IPS-NIHi7 (cell line): ENCODE measurements around the gene AHRR.
"Not testable (repeated sequence)": the region's sequence is repeated elsewhere in the genome, so short reads cannot be mapped to it uniquely, and the experiment has no call there.

ENCODE experiments used
- DNase-seq: peaks from one replicate; pipeline ENCODE4 v3.0.0; 2012; ENCODE audit warnings: mixed read lengths; ENCODE audit errors: extremely low spot score

Gene AHRR

GRCh38 chr5:367358-368130 is 46.0 kb downstream of the AHRR start:
- DNase-seq, result peak; percentile 6

- peak; percentile 4 for DNase-seq
Observed at GRCh38 chr5:368183-369084, 46.9 kb downstream of the AHRR start.

- DNase-seq, result peak; percentile 12
Observed at GRCh38 chr5:369151-369868, 47.8 kb downstream of the AHRR start.

DNA sequence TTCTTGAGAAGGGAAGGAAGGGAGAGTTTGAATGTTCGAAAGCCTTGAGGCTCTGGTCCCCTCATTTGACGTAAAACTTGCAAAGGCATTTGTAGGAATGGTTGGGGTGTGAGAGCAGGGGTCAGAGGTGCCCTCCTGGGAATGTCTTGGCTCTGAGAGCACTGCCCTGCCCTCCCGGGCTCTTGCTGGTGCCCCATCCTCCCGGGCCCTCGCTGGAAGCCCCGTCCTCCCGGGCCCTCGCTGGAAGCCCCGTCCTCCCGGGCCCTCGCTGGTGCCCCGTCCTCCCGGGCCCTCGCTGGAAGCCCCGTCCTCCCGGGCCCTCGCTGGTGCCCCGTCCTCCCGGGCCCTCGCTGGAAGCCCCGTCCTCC is 48.3 kb downstream of the AHRR start:
- not testable (repeated sequence) for DNase-seq

DNA sequence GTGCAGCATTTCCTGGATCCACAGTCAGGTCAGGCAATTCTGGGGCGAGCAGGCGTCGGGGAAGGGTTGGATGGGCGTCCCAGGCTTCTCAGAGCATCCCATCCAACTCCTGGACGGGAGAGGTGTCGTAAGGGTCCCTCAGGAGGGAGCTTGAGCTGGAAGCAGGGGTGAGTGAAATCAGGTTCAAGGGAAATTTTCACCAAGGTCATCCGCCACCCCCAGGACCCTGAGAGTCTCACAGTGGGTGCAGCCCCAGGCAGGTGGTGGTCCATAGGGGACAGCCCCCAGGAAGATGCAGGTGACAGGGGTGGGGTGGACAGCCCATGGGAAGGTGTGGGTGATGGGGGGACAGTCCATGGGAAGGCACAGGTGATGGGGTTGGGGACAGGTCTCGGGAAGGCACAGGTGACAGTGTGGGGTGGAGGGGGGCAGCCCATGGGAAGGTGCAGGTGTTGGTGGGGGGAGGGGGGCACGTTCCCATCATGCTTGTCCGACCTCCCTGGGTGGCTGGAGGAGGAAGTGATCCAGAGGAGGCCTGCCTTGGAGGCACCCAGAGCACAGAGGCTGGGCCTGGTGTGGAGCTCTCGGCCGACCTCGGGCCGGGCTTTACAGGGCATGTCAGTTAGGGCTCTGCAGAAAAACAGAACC is 48.9 kb downstream of the AHRR start:
- peak; percentile 8 for DNase-seq

GRCh38 chr5:370959-371810 is 49.7 kb downstream of the AHRR start:
- peak; percentile 9 for DNase-seq

GRCh38 chr5:371811-372555 is 50.5 kb downstream of the AHRR start:
- peak; percentile 10 for DNase-seq

DNA sequence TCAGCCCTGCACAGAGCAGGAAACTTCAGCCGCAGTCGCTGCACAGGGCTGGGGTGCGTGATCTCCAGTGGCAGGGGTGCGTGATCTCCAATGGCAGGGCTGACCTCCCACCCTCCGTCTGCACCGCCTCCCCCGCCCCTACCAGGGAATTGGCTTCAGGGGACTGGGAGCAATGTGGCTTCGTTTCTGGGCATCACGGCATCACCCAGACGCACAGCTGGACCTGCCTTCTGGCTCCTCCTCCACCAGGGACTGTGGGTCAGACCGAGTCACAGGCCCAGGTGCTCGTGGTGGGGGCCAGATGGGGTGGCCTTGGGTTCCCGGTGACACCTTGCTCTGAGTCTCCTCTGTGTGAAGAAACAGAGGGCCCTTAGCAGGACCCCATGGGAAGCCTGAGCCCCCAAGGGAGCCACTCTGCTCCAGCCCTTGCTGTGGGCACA is 51.1 kb downstream of the AHRR start:
- DNase-seq, result no peak

GRCh38 chr5:372996-373709 is 51.6 kb downstream of the AHRR start:
- peak; percentile 35 for DNase-seq

DNA sequence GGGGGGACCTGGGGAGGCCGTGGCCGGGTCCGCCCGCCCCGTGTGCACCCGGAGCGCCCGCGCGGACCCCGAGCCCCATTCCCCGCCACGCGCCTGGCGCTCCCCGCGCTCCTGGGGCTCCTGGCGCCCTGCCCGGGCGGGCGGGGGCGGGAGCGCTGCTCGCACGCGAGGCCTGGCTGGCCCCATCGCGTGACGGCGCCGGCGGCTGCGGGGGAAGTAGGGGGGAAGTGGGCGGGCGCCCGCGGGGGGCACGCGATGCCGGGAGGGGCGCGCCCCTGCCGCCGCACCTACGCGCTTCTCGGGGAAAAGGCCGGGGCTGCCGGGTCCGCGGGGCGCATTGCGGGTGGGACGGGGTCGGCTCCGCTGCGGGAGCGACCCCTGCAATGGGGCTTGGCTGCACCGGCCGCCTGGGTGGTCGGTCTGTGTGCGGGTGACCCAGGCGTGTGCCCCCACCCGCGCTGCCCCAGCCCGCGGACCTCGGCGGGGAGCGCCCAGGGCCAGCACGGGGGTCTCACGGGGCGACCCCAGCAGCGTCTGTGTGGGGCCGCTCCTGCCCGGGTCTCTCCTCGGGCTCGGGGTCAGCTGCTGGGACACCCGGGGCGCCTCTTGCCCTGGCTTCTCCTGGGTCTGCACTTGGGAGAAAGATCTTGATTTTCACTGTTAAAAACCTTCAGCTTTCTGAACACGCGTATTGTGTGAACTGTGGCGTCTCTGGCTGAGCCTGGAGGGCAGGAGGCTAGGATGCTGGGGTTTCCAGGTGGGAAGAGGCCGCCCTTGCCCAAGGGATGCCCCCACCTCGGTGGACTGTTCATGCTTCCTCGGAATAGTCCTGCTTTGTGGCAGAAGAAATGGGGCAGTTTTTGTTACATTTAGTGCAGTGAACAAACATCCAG is 52.4 kb downstream of the AHRR start:
- DNase-seq, result peak; percentile 73

DNA sequence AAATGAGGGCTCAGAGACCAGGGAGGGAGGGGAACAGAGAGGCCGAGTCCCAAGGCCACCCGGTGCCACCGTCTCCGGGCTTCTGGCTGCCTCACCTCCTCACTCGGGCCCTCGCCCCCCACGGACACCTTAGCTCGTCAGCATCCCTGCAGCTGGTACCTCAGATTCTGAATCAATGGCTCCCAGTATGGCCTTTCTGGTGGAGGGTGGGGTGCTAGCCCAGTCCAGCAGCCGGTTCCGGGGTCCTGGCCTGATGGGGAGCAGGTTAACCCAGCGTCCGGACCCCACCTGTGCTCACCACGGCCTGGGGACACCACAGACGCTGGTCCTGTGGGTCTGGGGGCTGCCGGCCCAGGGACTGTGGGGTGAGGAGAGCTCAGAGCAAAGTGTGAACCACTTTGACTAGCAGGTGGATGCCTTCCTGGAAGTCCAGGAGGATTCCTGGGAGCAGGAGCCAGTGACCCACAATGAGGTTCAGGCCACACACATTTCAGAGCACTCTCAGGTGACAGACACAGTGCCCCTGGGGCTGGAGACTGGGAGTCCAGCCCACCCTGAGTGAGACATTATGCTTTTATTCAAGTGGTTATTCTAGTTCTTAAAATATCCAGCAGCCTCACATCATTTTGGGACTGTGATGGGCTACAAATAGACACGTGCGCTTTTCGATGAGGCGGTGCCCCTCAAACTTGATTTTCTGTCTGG is 53.3 kb downstream of the AHRR start:
- DNase-seq, result peak; percentile 10

DNA sequence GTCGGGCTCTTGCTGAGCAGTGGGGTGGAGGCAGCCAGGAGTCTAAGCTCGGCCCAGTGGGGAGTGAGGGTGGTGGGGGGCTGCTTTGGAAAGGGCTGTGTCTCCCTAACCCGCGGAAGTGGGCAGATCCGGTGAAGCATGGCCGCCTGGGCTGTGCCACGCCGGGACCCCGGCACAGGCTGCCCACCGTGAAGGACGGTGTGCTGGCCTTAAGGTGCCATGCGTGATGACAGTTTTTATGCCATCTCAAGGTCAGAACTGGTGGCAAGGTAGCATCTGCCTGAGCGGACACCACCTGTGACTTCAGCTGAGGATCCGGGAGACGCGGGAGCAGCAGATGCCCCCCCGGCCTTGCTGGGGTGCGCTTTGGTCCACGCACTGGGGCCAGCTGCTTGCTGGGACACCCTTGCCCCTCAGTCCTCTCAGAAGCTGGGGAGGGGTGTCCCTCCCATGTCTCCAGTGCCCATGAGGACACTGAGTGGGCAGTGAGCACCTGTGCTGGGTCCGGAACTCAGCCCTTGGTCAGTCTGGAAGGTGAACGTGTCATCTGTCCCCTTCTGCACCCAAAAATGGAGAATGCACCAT is 53.9 kb downstream of the AHRR start:
- DNase-seq, result peak; percentile 5

- peak; percentile 3 for DNase-seq
Observed at GRCh38 chr5:375921-376798, 54.6 kb downstream of the AHRR start.

GRCh38 chr5:376799-377325 is 55.3 kb downstream of the AHRR start:
- DNase-seq, result no peak

DNA sequence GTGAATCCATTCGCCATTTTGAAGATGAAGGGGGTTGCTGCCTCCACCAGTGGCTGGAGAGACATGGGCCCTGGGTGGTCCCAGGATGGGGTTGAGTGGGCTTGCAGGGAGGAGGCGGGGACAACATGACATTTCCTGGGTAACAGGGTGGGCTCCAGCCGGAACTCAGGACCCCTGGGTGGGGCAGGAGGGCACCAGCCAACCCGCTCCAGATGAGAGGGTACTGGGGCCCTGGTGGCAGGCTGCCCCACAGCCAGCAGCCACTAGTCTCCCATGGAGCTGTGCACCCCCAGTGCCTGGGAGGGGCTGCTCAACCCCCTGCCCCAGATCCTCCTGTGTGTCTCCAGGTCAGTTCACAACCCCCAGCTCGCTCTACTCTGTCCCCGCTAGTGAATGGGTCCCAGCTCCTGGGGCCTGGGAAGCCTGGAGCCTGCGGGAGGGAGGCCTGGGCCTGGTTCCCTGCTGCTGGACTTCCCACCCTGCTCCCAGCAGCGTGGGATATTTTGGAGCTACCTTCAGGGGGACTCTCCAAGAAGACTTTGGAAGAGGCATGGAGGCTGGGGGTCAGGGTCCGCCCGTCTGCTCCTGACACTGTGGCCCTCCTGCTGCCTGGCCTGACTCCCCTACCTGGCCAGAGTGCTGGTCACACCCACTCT is 55.9 kb downstream of the AHRR start:
- no peak for DNase-seq
